K562 (cell line): ENCODE results near the gene RNF103. TPM values are rescaled to one million over a fixed set of nuclear protein-coding genes. Genes with fewer than 3 reads are reported as not detected.

Source experiments
- ATAC-seq: fragments of 200-7000 bp; cut with Tn5 transposase; 3 replicates; pipeline ENCODE4 v1.9.1; 2020; ENCODE audit warnings: moderate library complexity
- BruUV-seq: library from RNA; stranded (reverse); fragments of 400-500 nt; replicated peaks from 2 replicates; lab custom pipeline; 2021; lab: Mats Ljungman, UMichigan
- CTCF ChIA-PET: fragments of 300-600 bp; formaldehyde crosslinking; extraction: SDS; loops from one replicate; lab custom pipeline; 2021; ENCODE audit warnings: low intra/inter-chr PET ratio; lab: Yijun Ruan, JAX
- POLR2A ChIA-PET: fragments of 300-600, 350-650 bp; sonication (Branson Sonifier 250); formaldehyde crosslinking; extraction: SDS; loops from one replicate; lab custom pipeline; 2021; ENCODE audit warnings: antibody characterized with exemption, inconsistent platforms; lab: Yijun Ruan, JAX
- DNase-seq, 4 experiments: peaks; one replicate each; pipeline versions ENCODE4 v3.0.0 to v3.0.0-alpha.2; 2011 to 2018; ENCODE audit warnings: low spot score in 3 of 4, mixed read lengths in 3 of 4; ENCODE audit errors: extremely low read depth in 1 of 4
- FAIRE-seq: peaks from 2 replicates; lab custom pipeline; 2011; peaks lifted over from hg19 to GRCh38; lab: Jason Lieb, UNC
- H2AFZ ChIP-seq: 2 replicates; pipeline ENCODE4 v1.6.0; 2011; ENCODE audit warnings: low read depth, low read length, control low read depth, inconsistent platforms
- H3K27ac ChIP-seq: fragments of 200-600 bp; 3 replicates; pipeline ENCODE4 v1.8.0; 2011; ENCODE audit warnings: low read depth, mild to moderate bottlenecking, control low read depth, inconsistent platforms, low read length, moderate library complexity, mixed read lengths; ENCODE audit errors: extremely low read depth
- H3K27me3 ChIP-seq, 2 experiments: fragments of 300-600 bp in 1 of 2; 2 replicates in 1 of 2; 3 replicates in 1 of 2; pipeline versions ENCODE4 v1.6.0 to v1.8.0; 2011; ENCODE audit warnings: inconsistent platforms in 2 of 2, low read length in 2 of 2, mild to moderate bottlenecking in 1 of 2, mixed read lengths in 1 of 2, moderate library complexity in 1 of 2; ENCODE audit not compliant: control insufficient read depth in 2 of 2, insufficient read depth in 2 of 2
- H3K36me3 ChIP-seq: fragments of 300-600 bp; 3 replicates; pipeline ENCODE4 v1.8.0; 2011; ENCODE audit warnings: mild to moderate bottlenecking, low read length, inconsistent platforms; ENCODE audit not compliant: control insufficient read depth, insufficient read depth
- H3K4me1 ChIP-seq, 2 experiments: fragments of 200-600 bp in 1 of 2; replicated peaks in 1 of 2; 2 replicates in 1 of 2; 3 replicates in 1 of 2; pipeline versions ENCODE4 v1.5.1 to v1.8.0; 2011; ENCODE audit warnings: inconsistent platforms in 2 of 2, low read length in 2 of 2, mild to moderate bottlenecking in 1 of 2, mixed read lengths in 1 of 2, moderate library complexity in 1 of 2; ENCODE audit not compliant: control insufficient read depth in 2 of 2, insufficient read depth in 2 of 2
- H3K4me2 ChIP-seq: 2 replicates; pipeline ENCODE4 v1.6.1; 2011; ENCODE audit warnings: low read length, control low read depth, inconsistent platforms, mixed read lengths; ENCODE audit not compliant: insufficient read depth
- H3K4me3 ChIP-seq: fragments of 200-600 bp; sonication (generic), shearing (Covaris generic); 2 replicates; pipeline ENCODE4 v1.5.1; 2016; ENCODE audit warnings: control low read depth, inconsistent platforms
- H3K79me2 ChIP-seq: fragments of 200-600 bp; 3 replicates; pipeline ENCODE4 v1.8.0; 2011; ENCODE audit warnings: low read length, inconsistent platforms; ENCODE audit not compliant: control insufficient read depth, insufficient read depth
- H3K9ac ChIP-seq, 2 experiments: 2 replicates each; pipeline versions ENCODE4 v1.6.0 to v1.6.1; 2011; ENCODE audit warnings: low read depth in 2 of 2, low read length in 2 of 2, control low read depth in 1 of 2, inconsistent platforms in 1 of 2, mild to moderate bottlenecking in 1 of 2, mixed read lengths in 1 of 2; ENCODE audit not compliant: insufficient read depth in 1 of 2
- H3K9me1 ChIP-seq: one replicate; pipeline ENCODE4 v1.6.0; 2011; ENCODE audit warnings: inconsistent platforms, mild to moderate bottlenecking, low read length, moderate library complexity; ENCODE audit not compliant: control insufficient read depth, insufficient read depth
- H3K9me3 ChIP-seq: replicated peaks from 2 replicates; pipeline ENCODE4 v1.5.1; 2011; ENCODE audit warnings: low read depth, low read length, inconsistent platforms; ENCODE audit not compliant: control insufficient read depth, insufficient read depth
- H4K20me1 ChIP-seq: replicated peaks from 2 replicates; pipeline ENCODE4 v1.6.1; 2011; ENCODE audit warnings: low read length, inconsistent platforms, mixed read lengths; ENCODE audit not compliant: control insufficient read depth, insufficient read depth
- CREM ChIP-seq: IDR thresholded peaks from 2 replicates; pipeline ENCODE4 v1.6.1; 2014; ENCODE audit warnings: antibody characterized with exemption, low read depth
- KLF6 ChIP-seq: fragments of 250-450 bp; sonication (Bioruptor Pico); IDR thresholded peaks from 2 replicates; pipeline ENCODE4 v1.4.0; 2020; ENCODE audit warnings: mild to moderate bottlenecking, moderate library complexity, borderline replicate concordance
- TAF15 ChIP-seq: fragments of 200-400 bp; formaldehyde crosslinking; IDR thresholded peaks from 2 replicates; pipeline ENCODE4 v1.6.1; 2017; ENCODE audit warnings: mild to moderate bottlenecking, low read depth, low read length, moderate library complexity
- WGBS: fragments of 100-300 bp; shearing (Covaris generic); methylation state at CpG from one replicate; pipeline ENCODE4 v1.1.6; 2016; ENCODE audit warnings: low coverage, mixed read lengths; ENCODE audit not compliant: insufficient coverage; ENCODE audit errors: missing lambda C conversion rate; 5-methylcytosine and 5-hydroxymethylcytosine counted together
- in situ Hi-C: fragments of 300-500 bp; cut with MboI; formaldehyde crosslinking; loops from 4 replicates; pipeline ENCODE4 v1.15.0; 2018; ENCODE audit warnings: inconsistent platforms, mixed read lengths
- intact Hi-C: fragments of 100-400 bp; cut with micrococcal nuclease; formaldehyde crosslinking; loops from 2 replicates; pipeline ENCODE4 v1.14.2; 2022
- polyA plus RNA-seq, 8 experiments: library from polyadenylated mRNA; depleted of rRNA in 4 of 8; stranded (reverse) in 5 of 8; unstranded in 3 of 8; fragments of >200 nt; fragmentation: Nextera tagmentation in 2 of 8; fragmentation: Illumina TruSeq in 1 of 8; extraction: Ambion mirVana in 2 of 8; extraction: Trizol in 1 of 8; gene quantifications; 2 replicates each; pipeline versions ENCODE4 v1.2.1 to v1.2.3, GENCODE V29; 2011 to 2014; ENCODE audit warnings: inconsistent platforms in 1 of 8, missing spikeins in 1 of 8
- total RNA-seq, 7 experiments: library from RNA; depleted of rRNA in 6 of 7; stranded (reverse); fragments of >200 nt in 6 of 7; fragmentation: Illumina TruSeq in 2 of 7; extraction: Trizol in 2 of 7; gene quantifications; 2 replicates each; pipeline versions ENCODE4 v1.2.1 to v1.2.3, GENCODE V29; 2011 to 2021; ENCODE audit warnings: low replicate concordance in 1 of 7
- TF ChIP-seq, protein P1 (sequence below): fragments of 450-650 bp; IDR thresholded peaks from 2 replicates; pipeline ENCODE4 v1.6.1; 2017; ENCODE audit warnings: antibody characterized with exemption, mild to moderate bottlenecking
- TF ChIP-seq, protein P2 (sequence below): fragments of 450-650 bp; formaldehyde crosslinking; IDR thresholded peaks from 2 replicates; pipeline ENCODE4 v1.4.0; 2022; ENCODE audit warnings: missing genetic modification characterization

Gene RNF103
- total and polyA plus RNA-seq, 9 of the 15 experiments (the other 6 are each of a cell fraction or from before 2014, with no cell fraction given) = 1.2 to 6.8 (median 4.6) TPM

DNA sequence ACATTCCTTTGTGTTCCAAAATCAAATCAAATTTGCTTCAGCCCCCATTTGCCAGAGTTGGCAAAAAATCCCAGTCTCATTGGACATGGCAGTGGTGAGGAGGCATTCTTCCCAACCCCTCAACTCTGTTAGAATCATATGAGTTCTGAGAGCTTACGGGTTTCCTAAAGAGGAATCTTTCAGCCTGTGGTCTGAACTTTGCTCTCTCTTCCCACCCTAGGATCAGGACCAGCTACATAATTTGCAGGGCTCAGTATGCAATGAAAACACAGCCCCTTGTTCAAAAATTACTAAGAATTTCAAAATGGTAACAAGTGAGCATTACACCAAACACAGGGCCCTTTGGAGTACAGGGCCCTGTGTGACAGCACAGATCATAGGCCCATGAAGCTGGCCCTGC lies 49.3 kb upstream of the RNF103 start:
- H3K27me3 ChIP-seq = no peaks in the 10 kb centered on the region; a peak in 1 of 5 replicates
- H3K27ac ChIP-seq = no peak overlapping the region
- no peaks in the 10 kb centered on the region for H3K36me3 ChIP-seq
- no peak overlapping the region for H3K4me2 ChIP-seq
- TF ChIP-seq, protein P1, sequence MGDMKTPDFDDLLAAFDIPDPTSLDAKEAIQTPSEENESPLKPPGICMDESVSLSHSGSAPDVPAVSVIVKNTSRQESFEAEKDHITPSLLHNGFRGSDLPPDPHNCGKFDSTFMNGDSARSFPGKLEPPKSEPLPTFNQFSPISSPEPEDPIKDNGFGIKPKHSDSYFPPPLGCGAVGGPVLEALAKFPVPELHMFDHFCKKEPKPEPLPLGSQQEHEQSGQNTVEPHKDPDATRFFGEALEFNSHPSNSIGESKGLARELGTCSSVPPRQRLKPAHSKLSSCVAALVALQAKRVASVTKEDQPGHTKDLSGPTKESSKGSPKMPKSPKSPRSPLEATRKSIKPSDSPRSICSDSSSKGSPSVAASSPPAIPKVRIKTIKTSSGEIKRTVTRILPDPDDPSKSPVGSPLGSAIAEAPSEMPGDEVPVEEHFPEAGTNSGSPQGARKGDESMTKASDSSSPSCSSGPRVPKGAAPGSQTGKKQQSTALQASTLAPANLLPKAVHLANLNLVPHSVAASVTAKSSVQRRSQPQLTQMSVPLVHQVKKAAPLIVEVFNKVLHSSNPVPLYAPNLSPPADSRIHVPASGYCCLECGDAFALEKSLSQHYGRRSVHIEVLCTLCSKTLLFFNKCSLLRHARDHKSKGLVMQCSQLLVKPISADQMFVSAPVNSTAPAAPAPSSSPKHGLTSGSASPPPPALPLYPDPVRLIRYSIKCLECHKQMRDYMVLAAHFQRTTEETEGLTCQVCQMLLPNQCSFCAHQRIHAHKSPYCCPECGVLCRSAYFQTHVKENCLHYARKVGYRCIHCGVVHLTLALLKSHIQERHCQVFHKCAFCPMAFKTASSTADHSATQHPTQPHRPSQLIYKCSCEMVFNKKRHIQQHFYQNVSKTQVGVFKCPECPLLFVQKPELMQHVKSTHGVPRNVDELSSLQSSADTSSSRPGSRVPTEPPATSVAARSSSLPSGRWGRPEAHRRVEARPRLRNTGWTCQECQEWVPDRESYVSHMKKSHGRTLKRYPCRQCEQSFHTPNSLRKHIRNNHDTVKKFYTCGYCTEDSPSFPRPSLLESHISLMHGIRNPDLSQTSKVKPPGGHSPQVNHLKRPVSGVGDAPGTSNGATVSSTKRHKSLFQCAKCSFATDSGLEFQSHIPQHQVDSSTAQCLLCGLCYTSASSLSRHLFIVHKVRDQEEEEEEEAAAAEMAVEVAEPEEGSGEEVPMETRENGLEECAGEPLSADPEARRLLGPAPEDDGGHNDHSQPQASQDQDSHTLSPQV = no peak
- no peak for TF ChIP-seq KLF6 (CRISPR knock-in tag)
- no peak for TF ChIP-seq TAF15
- TF ChIP-seq, protein P2, sequence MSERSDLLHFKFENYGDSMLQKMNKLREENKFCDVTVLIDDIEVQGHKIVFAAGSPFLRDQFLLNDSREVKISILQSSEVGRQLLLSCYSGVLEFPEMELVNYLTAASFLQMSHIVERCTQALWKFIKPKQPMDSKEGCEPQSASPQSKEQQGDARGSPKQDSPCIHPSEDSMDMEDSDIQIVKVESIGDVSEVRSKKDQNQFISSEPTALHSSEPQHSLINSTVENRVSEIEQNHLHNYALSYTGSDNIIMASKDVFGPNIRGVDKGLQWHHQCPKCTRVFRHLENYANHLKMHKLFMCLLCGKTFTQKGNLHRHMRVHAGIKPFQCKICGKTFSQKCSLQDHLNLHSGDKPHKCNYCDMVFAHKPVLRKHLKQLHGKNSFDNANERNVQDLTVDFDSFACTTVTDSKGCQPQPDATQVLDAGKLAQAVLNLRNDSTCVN (CRISPR knock-in tag) = no peak
- TF ChIP-seq CREM = no peak
- DNase-seq = no peak
- ChIA-PET CTCF (no interaction called here), POLR2A (interaction anchor here (0.6 kb wide), 1 partner anchor 22 kb away, joined by 3 read pairs; no protein-coding TSS in a partner anchor)
- no TSS peak for BruUV-seq
- no peak overlapping the region for H3K9ac ChIP-seq
- WGBS = 10% methylated on average over 1 of the region's 1 CpG
- no peak overlapping the region for H3K4me3 ChIP-seq
- no peaks in the 10 kb centered on the region for H3K79me2 ChIP-seq
- H4K20me1 ChIP-seq = no peaks in the 10 kb centered on the region
- no peaks in the 10 kb centered on the region for H3K9me1 ChIP-seq
- no peak overlapping the region for H2AFZ ChIP-seq
- H3K9me3 ChIP-seq = no peaks in the 10 kb centered on the region
- intact Hi-C loops = no loop called here
- in situ Hi-C loops = no loop called here
- no peaks in the 10 kb centered on the region for H3K4me1 ChIP-seq
- no peak for FAIRE-seq
- no peak for ATAC-seq
